Mononuclear cell (primary cell): ENCODE results near the gene DNM3. TPM values are rescaled to one million over a fixed set of nuclear protein-coding genes. Genes with fewer than 3 reads are reported as not detected.

ENCODE experiments used
- H3K27me3 ChIP-seq: 2 replicates; pipeline ENCODE4 v1.6.0; 2011; ENCODE audit warnings: low read length, control low read depth; ENCODE audit not compliant: insufficient read depth
- H3K4me1 ChIP-seq: 2 replicates; pipeline ENCODE4 v1.5.1; 2011; ENCODE audit warnings: mild to moderate bottlenecking, low read length, control low read depth; ENCODE audit not compliant: insufficient read depth
- H3K4me3 ChIP-seq: 2 replicates; pipeline ENCODE4 v1.5.1; 2011; ENCODE audit warnings: mild to moderate bottlenecking, low read length, moderate library complexity
- H3K9me3 ChIP-seq: 2 replicates; pipeline ENCODE4 v1.5.1; 2011; ENCODE audit warnings: low read depth, mild to moderate bottlenecking, control low read depth, low read length
- total RNA-seq: library from RNA; depleted of rRNA; stranded (reverse); fragments of >200 nt; gene quantifications from one replicate; pipeline ENCODE4 v1.2.3, GENCODE V29; 2012

DNM3 gene
- total RNA-seq, 1 donor = 20.5 TPM

DNA sequence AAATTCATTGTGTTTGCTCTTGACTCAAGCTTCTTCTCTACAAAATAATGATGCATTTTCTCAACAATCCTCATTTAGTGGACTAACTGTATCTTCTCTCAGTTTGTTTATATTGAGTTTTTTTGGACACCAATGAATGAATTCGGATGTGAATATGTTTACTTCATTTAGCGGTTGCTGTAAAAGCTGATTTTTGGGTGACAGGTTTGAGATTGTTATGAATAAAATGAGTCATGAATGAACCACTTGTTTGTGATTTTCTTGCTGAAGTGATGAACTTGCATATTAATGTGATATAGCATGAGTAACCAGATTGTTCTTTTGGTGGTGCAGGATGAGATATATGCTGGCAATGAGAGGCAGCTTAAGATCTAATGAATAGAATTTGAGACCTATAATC lies 3.1 kb downstream of the DNM3 start:
- Histone ChIP-seq H3K9me3 (no peaks in the 10 kb centered on the region), H3K4me1 (peaks cover 16% of the 10 kb centered on the region), H3K27me3 (peaks cover 28% of the 10 kb centered on the region), H3K4me3 (no peak overlapping the region)

DNA sequence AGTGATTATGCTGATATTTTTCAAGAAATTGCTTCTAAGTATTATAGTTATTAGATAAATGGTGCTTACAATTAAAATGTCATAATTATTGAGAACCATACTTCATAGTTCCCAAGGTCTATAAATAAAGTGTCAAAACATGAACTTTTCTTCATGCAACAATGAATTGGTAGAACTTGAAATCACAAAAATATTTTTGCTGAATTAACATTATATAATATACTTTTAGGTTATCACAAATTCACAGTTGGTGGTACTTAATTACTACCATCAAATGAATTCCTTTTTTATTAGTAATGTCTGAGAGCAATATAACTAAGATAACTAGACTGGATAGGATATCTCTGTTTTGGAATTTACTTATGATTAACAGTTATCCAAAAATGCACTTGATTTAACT lies 4.7 kb downstream of the DNM3 start:
- no peaks in the 10 kb centered on the region for H3K9me3 ChIP-seq
- no peak overlapping the region for H3K4me3 ChIP-seq
- H3K4me1 ChIP-seq = peaks cover 12% of the 10 kb centered on the region
- peaks cover 28% of the 10 kb centered on the region for H3K27me3 ChIP-seq

DNA sequence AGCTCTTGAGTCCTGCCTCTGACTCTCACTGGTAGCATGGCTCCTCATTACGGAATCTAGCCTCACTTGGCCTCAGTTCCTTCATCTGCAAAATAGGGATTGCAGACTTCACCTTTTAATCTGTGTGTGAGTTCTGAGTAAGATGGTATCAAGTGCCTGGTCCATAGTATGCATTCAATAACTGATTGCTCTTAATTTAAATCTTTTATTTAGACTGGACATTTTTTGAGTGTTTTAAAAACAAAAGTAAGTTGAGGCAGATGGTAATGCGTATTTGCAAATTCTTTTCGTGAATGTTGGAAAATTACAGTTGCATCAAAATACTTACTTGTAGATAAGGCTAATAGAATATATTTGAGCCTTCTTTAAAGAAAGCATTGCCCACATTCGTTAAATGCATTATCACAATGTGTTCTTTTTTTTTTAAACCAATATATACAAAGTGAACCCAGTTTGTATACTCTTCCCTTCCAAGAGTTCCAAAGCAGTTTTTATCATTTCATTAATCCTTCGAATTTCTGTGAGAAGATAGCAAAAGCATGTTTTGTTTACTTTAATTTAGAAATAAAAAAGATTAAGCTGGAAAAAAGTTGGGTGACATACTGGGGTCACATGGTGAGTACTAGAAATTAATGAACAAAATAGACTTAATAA lies 8.1 kb downstream of the DNM3 start:
- Histone ChIP-seq H3K27me3 (peaks cover 5% of the 10 kb centered on the region), H3K4me3 (no peak overlapping the region), H3K9me3 (no peaks in the 10 kb centered on the region), H3K4me1 (no peaks in the 10 kb centered on the region)

DNA sequence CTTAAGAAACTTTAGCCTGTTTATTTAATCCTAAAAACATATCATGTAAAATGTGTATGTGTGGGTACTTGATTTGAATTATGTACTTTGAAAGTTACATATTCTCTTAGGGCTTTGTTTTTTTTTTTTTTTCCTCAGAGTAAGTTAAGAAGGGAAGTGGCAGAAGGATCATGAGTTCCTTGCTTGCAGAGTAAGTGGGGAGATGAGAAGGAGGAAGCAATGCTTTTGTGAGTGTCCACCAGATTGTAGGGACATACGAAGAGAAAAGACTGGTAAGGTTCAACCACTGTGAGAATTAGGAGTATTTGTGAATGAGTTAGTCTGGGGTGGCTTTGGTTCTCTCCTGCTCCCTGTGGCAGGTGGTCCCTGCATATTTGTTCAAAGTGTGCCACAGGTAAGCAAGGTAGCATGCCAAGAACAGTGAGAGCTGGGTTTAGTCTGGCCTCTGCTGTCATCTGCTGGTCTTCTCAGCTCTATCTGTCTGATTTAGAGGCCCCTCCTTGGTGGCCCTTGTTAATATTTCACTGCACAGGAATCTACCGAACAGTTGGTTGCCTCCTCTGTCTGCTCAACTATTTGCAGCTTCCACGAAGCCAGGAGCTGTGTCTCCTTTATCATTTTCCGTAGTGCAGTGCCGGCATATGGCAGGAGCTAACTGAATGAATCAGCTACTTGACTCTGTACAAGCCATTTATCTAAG lies 9.5 kb downstream of the DNM3 start:
- Histone ChIP-seq H3K27me3 (no peaks in the 10 kb centered on the region), H3K4me3 (no peak overlapping the region), H3K4me1 (no peaks in the 10 kb centered on the region), H3K9me3 (no peaks in the 10 kb centered on the region)

DNA sequence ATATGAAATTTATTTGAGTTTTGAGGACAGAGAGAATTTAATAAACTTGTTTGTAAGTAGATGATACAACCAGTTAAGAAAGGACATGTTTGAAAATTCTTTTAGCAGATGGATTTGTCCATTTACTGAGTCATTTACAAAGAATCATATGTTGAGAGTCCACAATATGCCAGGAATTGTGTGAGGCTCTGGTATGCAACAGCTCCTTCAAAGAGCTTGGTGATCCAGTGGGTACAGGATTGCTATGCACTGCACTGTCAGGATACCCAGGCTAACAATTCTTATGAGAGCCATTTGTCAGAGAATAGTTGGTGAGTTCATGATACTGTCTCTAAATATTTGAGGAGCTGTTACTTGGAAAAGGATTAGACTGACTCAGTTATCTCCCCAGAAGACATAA lies 11.0 kb downstream of the DNM3 start:
- Histone ChIP-seq H3K27me3 (no peaks in the 10 kb centered on the region), H3K4me3 (no peak overlapping the region), H3K4me1 (no peaks in the 10 kb centered on the region), H3K9me3 (no peaks in the 10 kb centered on the region)

DNA sequence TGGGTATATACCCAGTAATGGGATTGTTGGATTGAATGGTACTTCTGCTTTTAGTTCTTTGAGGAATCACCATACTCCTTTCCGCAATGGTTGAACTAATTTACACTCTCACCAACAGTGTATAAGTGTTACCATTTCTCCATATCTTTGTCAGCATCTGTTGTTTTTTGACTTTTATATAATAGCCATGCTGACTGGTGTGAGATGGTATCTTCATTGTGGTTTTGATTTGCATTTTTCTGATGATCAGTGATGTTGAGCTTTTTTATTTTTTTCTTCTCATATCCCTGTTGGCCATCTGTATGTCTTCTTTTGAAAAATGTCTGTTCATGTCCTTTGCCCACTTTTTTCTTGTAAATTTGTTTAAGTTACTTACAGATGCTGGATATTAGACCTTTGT lies 14.1 kb downstream of the DNM3 start:
- no peaks in the 10 kb centered on the region for H3K4me1 ChIP-seq
- no peaks in the 10 kb centered on the region for H3K27me3 ChIP-seq
- H3K9me3 ChIP-seq = no peaks in the 10 kb centered on the region

DNA sequence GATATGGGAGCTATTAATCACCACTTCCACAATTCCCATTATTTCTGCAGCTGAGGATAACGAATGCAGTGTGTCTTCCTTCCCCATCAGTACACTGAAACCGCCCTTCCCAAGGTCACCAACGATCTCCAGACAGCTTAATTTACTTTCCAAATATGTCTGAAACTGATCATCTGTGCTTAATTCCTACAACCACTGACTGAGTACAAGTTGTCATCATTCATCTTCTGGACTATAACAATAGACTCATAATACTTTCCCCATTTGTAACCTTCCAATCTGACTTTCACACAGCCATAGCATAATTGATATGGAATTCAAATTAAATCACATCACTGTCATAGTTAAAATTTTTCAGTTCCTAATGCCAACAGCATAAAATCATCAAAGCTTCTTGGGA lies 17.4 kb downstream of the DNM3 start:
- H3K9me3 ChIP-seq = no peaks in the 10 kb centered on the region
- H3K4me1 ChIP-seq = no peaks in the 10 kb centered on the region
- H3K4me3 ChIP-seq = no peak overlapping the region
- H3K27me3 ChIP-seq = no peaks in the 10 kb centered on the region

More for the DNA sequence above, 14.1 kb downstream of the DNM3 start:
- no peak overlapping the region for H3K4me3 ChIP-seq

DNA sequence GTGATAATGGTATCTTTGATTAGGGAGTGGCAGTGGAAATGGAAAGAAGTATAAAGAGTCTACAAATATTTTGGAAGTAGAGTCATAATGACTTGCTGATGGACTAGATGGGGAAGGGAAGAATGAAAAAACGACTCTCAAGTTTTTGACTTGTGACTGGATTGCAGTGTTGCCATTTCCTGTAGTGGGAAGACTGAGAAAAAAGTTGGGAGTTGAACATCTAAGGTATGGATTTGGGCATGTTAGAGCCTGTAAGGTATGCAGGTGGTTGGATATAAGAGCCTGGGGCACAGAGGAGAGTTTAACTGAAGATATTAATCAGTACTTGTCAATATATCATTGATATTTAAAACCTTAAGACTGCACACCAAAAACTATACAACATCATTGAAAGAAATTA lies 19.4 kb downstream of the DNM3 start:
- Histone ChIP-seq H3K9me3 (no peaks in the 10 kb centered on the region), H3K27me3 (no peaks in the 10 kb centered on the region), H3K4me1 (no peaks in the 10 kb centered on the region), H3K4me3 (no peak overlapping the region)

DNA sequence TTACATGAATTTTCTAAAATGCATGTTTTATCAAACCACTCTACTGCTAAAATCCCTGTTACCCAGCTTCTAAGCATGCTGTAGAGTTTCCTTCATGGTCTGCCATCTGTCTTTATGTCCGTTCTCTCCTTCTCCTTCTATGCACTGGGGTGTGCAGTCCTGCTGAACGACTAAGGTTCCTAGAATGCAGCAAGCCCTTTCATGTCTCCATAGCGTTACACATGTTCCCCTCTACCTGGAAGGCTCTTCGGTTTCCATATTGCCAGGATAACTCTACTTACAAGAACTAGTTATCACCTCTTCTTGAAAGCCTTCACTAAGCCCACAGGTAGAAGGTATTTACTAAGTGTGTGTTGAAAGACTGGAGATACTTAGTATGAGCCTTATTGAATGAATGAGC lies 22.2 kb downstream of the DNM3 start:
- Histone ChIP-seq H3K27me3 (no peaks in the 10 kb centered on the region), H3K9me3 (no peaks in the 10 kb centered on the region), H3K4me3 (no peak overlapping the region), H3K4me1 (no peaks in the 10 kb centered on the region)

DNA sequence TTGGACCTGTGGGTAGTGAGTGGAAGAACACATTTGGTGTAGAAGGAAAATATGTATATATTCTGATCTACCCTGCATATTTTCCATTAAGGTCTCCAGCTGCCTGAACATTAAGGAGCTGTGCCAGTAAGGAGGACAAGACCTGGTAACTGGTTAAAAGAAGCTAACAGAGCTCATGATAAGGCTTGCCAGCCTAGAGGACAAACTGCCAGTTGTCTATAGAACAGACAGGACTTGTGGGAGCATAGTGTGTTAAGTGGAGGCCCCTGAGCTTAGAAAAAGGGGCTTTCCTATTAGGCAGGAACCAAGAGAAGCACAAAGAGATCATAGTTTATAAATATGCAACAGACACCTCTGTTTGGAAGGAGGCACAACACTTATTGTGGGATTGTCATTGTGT lies 23.0 kb downstream of the DNM3 start:
- no peak overlapping the region for H3K4me3 ChIP-seq
- no peaks in the 10 kb centered on the region for H3K4me1 ChIP-seq
- no peaks in the 10 kb centered on the region for H3K27me3 ChIP-seq
- no peaks in the 10 kb centered on the region for H3K9me3 ChIP-seq

DNA sequence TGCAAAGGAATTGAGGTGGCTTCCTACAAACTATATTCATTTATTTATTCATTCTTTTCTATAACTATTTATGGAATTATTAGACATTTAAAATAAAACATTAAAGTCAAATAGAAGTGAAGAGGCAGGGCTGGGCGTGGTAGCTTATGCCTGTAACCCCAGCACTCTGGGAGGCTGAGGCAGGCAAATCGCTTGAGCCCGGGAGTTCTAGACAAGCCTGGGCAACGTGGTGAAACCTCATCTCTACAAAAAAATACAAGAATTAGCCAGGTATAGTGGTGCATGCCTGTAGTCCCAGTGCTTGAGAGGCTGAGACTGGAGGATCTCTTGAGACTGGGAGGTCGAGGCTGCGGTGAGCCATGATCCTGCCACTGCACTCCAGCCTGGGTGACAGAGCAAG lies 23.8 kb downstream of the DNM3 start:
- Histone ChIP-seq H3K4me1 (no peaks in the 10 kb centered on the region), H3K27me3 (no peaks in the 10 kb centered on the region), H3K4me3 (no peak overlapping the region), H3K9me3 (no peaks in the 10 kb centered on the region)

DNA sequence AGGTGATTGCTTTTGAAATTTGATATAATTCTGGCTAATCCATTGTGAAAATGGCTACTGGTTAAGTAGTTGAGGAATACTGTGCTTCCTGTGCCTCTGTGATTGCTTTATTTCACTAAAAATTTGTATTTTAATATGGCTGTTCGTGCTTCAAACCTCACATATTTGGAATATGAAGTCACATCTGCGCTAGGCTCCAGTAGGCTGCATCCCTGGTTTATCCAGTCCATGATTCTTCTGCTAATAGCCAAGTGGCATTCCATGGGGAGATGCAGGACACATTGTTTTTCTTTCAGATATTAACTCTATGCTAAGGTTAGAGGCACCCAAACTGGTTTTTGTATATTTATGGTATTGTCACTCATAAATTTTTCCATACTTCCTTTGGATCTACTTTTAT lies 25.9 kb downstream of the DNM3 start:
- H3K4me3 ChIP-seq = no peak overlapping the region
- no peaks in the 10 kb centered on the region for H3K27me3 ChIP-seq
- H3K4me1 ChIP-seq = no peaks in the 10 kb centered on the region
- H3K9me3 ChIP-seq = no peaks in the 10 kb centered on the region

DNA sequence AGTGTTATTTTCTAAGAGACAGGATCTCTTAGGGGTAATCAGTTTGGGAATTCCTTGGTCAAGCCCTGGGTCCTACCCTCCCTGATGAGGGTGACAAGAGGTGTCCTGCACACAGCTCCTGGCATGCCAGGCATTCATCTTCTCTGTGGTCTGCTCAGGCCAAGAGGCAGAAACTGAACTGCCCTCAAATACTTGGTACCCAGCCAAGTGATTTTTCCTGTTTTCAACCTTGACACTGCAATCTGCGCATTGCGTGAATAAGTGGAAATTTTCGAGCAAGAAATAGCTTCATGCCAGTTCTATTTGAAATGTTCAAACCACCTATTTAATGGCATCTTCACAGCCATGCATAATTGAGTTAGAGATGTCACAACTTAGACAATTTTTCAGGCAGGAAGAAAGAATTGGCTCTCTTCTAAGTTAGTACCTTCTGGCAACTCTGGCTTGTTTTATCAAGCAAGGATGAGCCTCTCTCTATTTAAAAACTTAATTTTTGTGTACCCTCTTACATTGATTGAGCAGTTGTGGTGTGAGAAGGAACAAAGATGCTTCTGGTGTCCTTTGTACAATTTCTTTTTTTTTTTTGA lies 27.0 kb downstream of the DNM3 start:
- Histone ChIP-seq H3K27me3 (no peaks in the 10 kb centered on the region), H3K9me3 (no peaks in the 10 kb centered on the region), H3K4me3 (no peak overlapping the region), H3K4me1 (no peaks in the 10 kb centered on the region)

DNA sequence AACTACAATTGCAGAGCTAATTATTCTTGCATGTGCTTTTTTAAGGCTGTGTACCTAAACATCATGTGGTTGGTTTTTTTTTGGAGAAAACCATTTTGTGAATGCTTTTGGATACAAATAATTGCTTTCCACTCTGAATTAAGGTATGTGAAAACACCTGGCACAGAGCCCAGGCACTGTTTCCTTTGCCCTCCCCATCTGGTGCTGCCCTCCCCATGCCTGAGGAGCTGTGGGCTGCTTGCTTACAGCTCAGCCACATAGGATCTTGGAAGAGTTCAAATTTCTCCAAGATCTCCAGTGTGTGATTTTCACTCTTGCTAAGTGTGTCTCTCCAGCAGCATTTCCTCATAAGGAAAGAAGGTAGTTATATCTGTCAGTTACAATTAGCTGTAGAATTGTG lies 27.8 kb downstream of the DNM3 start:
- Histone ChIP-seq H3K9me3 (no peaks in the 10 kb centered on the region), H3K4me1 (no peaks in the 10 kb centered on the region), H3K4me3 (no peak overlapping the region), H3K27me3 (no peaks in the 10 kb centered on the region)

DNA sequence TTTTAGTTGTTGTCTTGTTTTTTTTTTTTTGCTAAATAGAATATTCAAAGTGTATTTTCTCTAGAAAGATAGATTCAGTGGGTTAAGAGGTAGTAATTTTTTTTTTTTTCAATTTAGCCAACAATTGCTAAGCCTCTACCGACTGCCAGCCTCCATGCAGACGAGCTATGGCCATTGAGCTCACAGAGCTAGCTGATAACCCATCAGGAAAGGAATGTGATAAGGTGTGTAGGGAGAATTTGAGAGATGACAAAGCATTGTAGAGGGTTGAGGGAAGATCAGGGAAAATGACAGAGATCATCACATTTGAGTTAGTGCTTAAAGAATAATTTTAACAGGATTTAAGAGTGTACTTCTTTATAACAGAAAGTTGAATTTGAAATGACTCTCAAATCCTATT lies 30.6 kb downstream of the DNM3 start:
- no peaks in the 10 kb centered on the region for H3K9me3 ChIP-seq
- no peaks in the 10 kb centered on the region for H3K27me3 ChIP-seq
- no peak overlapping the region for H3K4me3 ChIP-seq
- no peaks in the 10 kb centered on the region for H3K4me1 ChIP-seq

DNA sequence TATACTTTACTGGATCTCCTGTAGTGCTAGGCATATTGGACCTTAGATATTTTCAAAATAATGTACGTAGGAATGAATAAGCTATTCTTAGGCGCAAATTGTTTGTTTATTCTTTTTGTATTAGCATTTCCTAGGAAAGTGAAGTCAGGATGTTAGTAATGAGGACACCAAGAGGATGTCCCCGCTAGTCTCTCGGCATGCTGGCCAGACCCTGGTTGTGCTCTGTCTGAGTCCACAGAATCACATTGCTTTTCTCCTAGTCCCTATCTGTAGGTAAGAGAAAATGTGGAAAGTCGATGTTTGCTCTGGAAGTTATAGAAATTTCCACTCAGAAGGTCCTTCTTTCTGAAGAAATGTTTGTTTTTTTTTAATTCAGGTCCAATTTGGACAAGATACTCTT lies 31.1 kb downstream of the DNM3 start:
- Histone ChIP-seq H3K4me1 (no peaks in the 10 kb centered on the region), H3K9me3 (no peaks in the 10 kb centered on the region), H3K27me3 (no peaks in the 10 kb centered on the region), H3K4me3 (no peak overlapping the region)
